IMR-90 (cell line): ENCODE measurements around the gene MAT1A. TPM values are rescaled to one million over a fixed set of nuclear protein-coding genes. Genes with fewer than 3 reads are reported as not detected.

Source experiments
- ATAC-seq: fragments of 200-7000 bp; cut with Tn5 transposase; 2 replicates; pipeline ENCODE4 v1.9.1; 2020; ENCODE audit warnings: low read depth, mild to moderate bottlenecking, moderate library complexity
- BruUV-seq: library from RNA; stranded (reverse); fragments of 400-500 nt; replicated peaks from 2 replicates; lab custom pipeline; 2021; lab: Mats Ljungman, UMichigan
- CTCF ChIA-PET: fragments of 300-600 bp; formaldehyde crosslinking; extraction: SDS; loops from one replicate; lab custom pipeline; 2021; ENCODE audit warnings: antibody characterized with exemption; lab: Yijun Ruan, JAX
- POLR2A ChIA-PET: fragments of 300-600 bp; sonication (Branson Sonifier 250); formaldehyde crosslinking; loops from one replicate; lab custom pipeline; 2022; ENCODE audit warnings: antibody characterized with exemption; ENCODE audit not compliant: unreplicated experiment; lab: Charles Lee
- DNase-seq: peaks from one replicate; pipeline ENCODE4 v3.0.0; 2013
- H2AFZ ChIP-seq: replicated peaks from 2 replicates; pipeline ENCODE3; 2013; ENCODE audit warnings: low read length, mild to moderate bottlenecking; ENCODE audit not compliant: poor library complexity
- H2AK5ac ChIP-seq: 2 replicates; pipeline ENCODE4 v1.6.1; 2013; ENCODE audit warnings: low read depth, low read length, inconsistent platforms
- H2AK9ac ChIP-seq: replicated peaks from 2 replicates; pipeline ENCODE3; 2013; ENCODE audit warnings: mild to moderate bottlenecking, low read depth, low read length, moderate library complexity; ENCODE audit not compliant: poor library complexity
- H2BK120ac ChIP-seq: 2 replicates; pipeline ENCODE4 v1.6.1; 2013; ENCODE audit warnings: low read depth, low read length, inconsistent platforms
- H2BK15ac ChIP-seq: 3 replicates; pipeline ENCODE4 v1.6.1; 2013; ENCODE audit warnings: low read depth, low read length, inconsistent platforms
- H2BK20ac ChIP-seq: 2 replicates; pipeline ENCODE4 v1.6.1; 2013; ENCODE audit warnings: low read depth, mild to moderate bottlenecking, inconsistent platforms, low read length, moderate library complexity
- H2BK5ac ChIP-seq: 2 replicates; pipeline ENCODE4 v1.6.1; 2013; ENCODE audit warnings: mild to moderate bottlenecking, low read depth, low read length, inconsistent platforms; ENCODE audit not compliant: poor library complexity, severe bottlenecking
- H3K14ac ChIP-seq: replicated peaks from 2 replicates; pipeline ENCODE4 v1.6.1; 2013; ENCODE audit warnings: low read depth, low read length, inconsistent platforms
- H3K18ac ChIP-seq: 2 replicates; pipeline ENCODE4 v1.6.1; 2013; ENCODE audit warnings: low read depth, low read length, control low read depth
- H3K23ac ChIP-seq: 2 replicates; pipeline ENCODE4 v1.6.1; 2013; ENCODE audit warnings: low read depth, low read length, inconsistent platforms
- H3K27ac ChIP-seq: 2 replicates; pipeline ENCODE4 v1.5.1; 2013; ENCODE audit warnings: mild to moderate bottlenecking, control low read depth, low read length; ENCODE audit not compliant: insufficient read depth
- H3K27me3 ChIP-seq: 2 replicates; pipeline ENCODE4 v1.6.1; 2013; ENCODE audit warnings: low read length; ENCODE audit not compliant: control insufficient read depth, insufficient read depth
- H3K36me3 ChIP-seq: 2 replicates; pipeline ENCODE4 v1.6.1; 2013; ENCODE audit warnings: low read length, mixed read lengths; ENCODE audit not compliant: control insufficient read depth, insufficient read depth
- H3K4ac ChIP-seq: 2 replicates; pipeline ENCODE4 v1.6.1; 2013; ENCODE audit warnings: low read depth, low read length, inconsistent platforms
- H3K4me1 ChIP-seq: 2 replicates; pipeline ENCODE4 v1.6.1; 2013; ENCODE audit warnings: low read length, mixed read lengths; ENCODE audit not compliant: control insufficient read depth, insufficient read depth
- H3K4me2 ChIP-seq: 2 replicates; pipeline ENCODE4 v1.6.1; 2013; ENCODE audit warnings: low read depth, mild to moderate bottlenecking, control low read depth, low read length, moderate library complexity
- H3K4me3 ChIP-seq: 2 replicates; pipeline ENCODE4 v1.5.1; 2013; ENCODE audit warnings: low read depth, mild to moderate bottlenecking, control low read depth, low read length, moderate library complexity; ENCODE audit not compliant: insufficient read depth
- H3K56ac ChIP-seq: 2 replicates; pipeline ENCODE4 v1.6.1; 2013; ENCODE audit warnings: low read length, inconsistent platforms; ENCODE audit not compliant: insufficient read depth; ENCODE audit errors: extremely low read depth
- H3K79me1 ChIP-seq, 2 experiments: 2 replicates each; pipeline ENCODE4 v1.6.1; 2013; ENCODE audit warnings: low read length in 2 of 2, inconsistent platforms in 1 of 2, low read depth in 1 of 2
- H3K9ac ChIP-seq: 2 replicates; pipeline ENCODE4 v1.6.1; 2013; ENCODE audit warnings: low read depth, low read length, control low read depth
- H3K9me1 ChIP-seq: 2 replicates; pipeline ENCODE4 v1.6.1; 2013; ENCODE audit warnings: low read length, inconsistent platforms; ENCODE audit not compliant: insufficient read depth
- H3K9me3 ChIP-seq: 2 replicates; pipeline ENCODE4 v1.6.1; 2013; ENCODE audit warnings: low read length; ENCODE audit not compliant: control insufficient read depth, insufficient read depth
- H4K20me1 ChIP-seq: 2 replicates; pipeline ENCODE4 v1.6.1; 2013; ENCODE audit warnings: low read length, inconsistent platforms; ENCODE audit not compliant: insufficient read depth
- H4K5ac ChIP-seq: 2 replicates; pipeline ENCODE4 v1.6.1; 2013; ENCODE audit warnings: mild to moderate bottlenecking, low read depth, low read length, control low read depth
- H4K8ac ChIP-seq, 2 experiments: 2 replicates each; pipeline ENCODE4 v1.6.1; 2013; ENCODE audit warnings: low read depth in 2 of 2, low read length in 2 of 2, control low read depth in 1 of 2, inconsistent platforms in 1 of 2
- H4K91ac ChIP-seq: 2 replicates; pipeline ENCODE4 v1.6.1; 2013; ENCODE audit warnings: low read depth, low read length, inconsistent platforms; ENCODE audit not compliant: insufficient read depth
- BHLHE40 ChIP-seq: fragments of 150-350 bp; IDR thresholded peaks from 2 replicates; pipeline ENCODE4 v1.6.1; 2016; ENCODE audit warnings: mild to moderate bottlenecking, low read depth, low read length
- CEBPB ChIP-seq: IDR thresholded peaks from 2 replicates; pipeline ENCODE4 v1.6.1; 2012; ENCODE audit warnings: low read depth, low read length, improper control_type of control experiment
- CHD1 ChIP-seq: IDR thresholded peaks from 2 replicates; pipeline ENCODE4 v1.6.1; 2012; ENCODE audit warnings: low read depth, low read length, improper control_type of control experiment
- CTCF ChIP-seq: conservative IDR thresholded peaks from 2 replicates; pipeline ENCODE4 v1.5.1; 2012; ENCODE audit warnings: mild to moderate bottlenecking, low read depth, low read length, improper control_type of control experiment
- ELK1 ChIP-seq: fragments of 150-350 bp; IDR thresholded peaks from 2 replicates; pipeline ENCODE4 v1.6.1; 2016; ENCODE audit warnings: low read depth, mild to moderate bottlenecking, low read length, moderate library complexity, borderline replicate concordance
- FOS ChIP-seq: fragments of 150-350 bp; IDR thresholded peaks from 2 replicates; pipeline ENCODE4 v1.6.1; 2016; ENCODE audit warnings: low read depth, low read length
- MAFK ChIP-seq: IDR thresholded peaks from 2 replicates; pipeline ENCODE4 v1.6.1; 2012; ENCODE audit warnings: low read depth, low read length, improper control_type of control experiment
- MAZ ChIP-seq: IDR thresholded peaks from 2 replicates; pipeline ENCODE4 v1.6.1; 2012; ENCODE audit warnings: low read depth, mild to moderate bottlenecking, low read length, improper control_type of control experiment, moderate library complexity, borderline replicate concordance
- MXI1 ChIP-seq: IDR thresholded peaks from 2 replicates; pipeline ENCODE4 v1.6.1; 2012; ENCODE audit warnings: low read depth, mild to moderate bottlenecking, low read length, moderate library complexity, borderline replicate concordance
- NFE2L2 ChIP-seq: fragments of 150-350 bp; IDR thresholded peaks from 2 replicates; pipeline ENCODE4 v1.6.1; 2016; ENCODE audit warnings: low read depth, mild to moderate bottlenecking, low read length
- POLR2A ChIP-seq: IDR thresholded peaks from 2 replicates; pipeline ENCODE4 v1.6.1; 2012; ENCODE audit warnings: mild to moderate bottlenecking, low read depth, low read length
- RAD21 ChIP-seq: IDR thresholded peaks from 2 replicates; pipeline ENCODE4 v1.6.1; 2012; ENCODE audit warnings: low read length, improper control_type of control experiment
- RCOR1 ChIP-seq: IDR thresholded peaks from 2 replicates; pipeline ENCODE4 v1.6.1; 2012; ENCODE audit warnings: mild to moderate bottlenecking, low read length, improper control_type of control experiment; ENCODE audit not compliant: insufficient replicate concordance
- RFX5 ChIP-seq: IDR thresholded peaks from 2 replicates; pipeline ENCODE4 v1.8.0; 2012; ENCODE audit warnings: low read depth, mild to moderate bottlenecking, low read length, moderate library complexity
- SMC3 ChIP-seq: fragments of 150-350 bp; IDR thresholded peaks from 2 replicates; pipeline ENCODE4 v1.6.1; 2016; ENCODE audit warnings: low read depth, mild to moderate bottlenecking, antibody characterized with exemption, low read length, moderate library complexity
- USF2 ChIP-seq: fragments of 150-350 bp; IDR thresholded peaks from 2 replicates; pipeline ENCODE4 v1.6.1; 2017; ENCODE audit warnings: mild to moderate bottlenecking, antibody characterized with exemption, low read length, low read depth
- WGBS, 2 experiments: methylation state at CpG; one replicate each; pipeline versions ENCODE4 v1.1.5 to v1.1.7; 2013; ENCODE audit warnings: missing lambda C conversion rate in 2 of 2; ENCODE audit not compliant: insufficient read length in 1 of 2; ENCODE audit errors: extremely low coverage in 2 of 2; 5-methylcytosine and 5-hydroxymethylcytosine counted together
- dilution Hi-C: fragments of 300-500 bp; cut with HindIII; formaldehyde crosslinking; loops from one replicate; pipeline ENCODE4 v1.14.3; 2018; ENCODE audit warnings: low sequenced_read_pairs; ENCODE audit not compliant: unreplicated experiment
- in situ Hi-C: fragments of 300-500 bp; cut with MboI; formaldehyde crosslinking; loops from 3 replicates; pipeline ENCODE4 v1.14.3; 2019; ENCODE audit warnings: low sequenced_read_pairs, inconsistent platforms, mixed read lengths
- intact Hi-C: fragments of 100-400 bp; cut with micrococcal nuclease; formaldehyde crosslinking; loops from 2 replicates; pipeline ENCODE4 v1.10.0; 2022
- polyA plus RNA-seq, 3 experiments: library from polyadenylated mRNA; depleted of rRNA; stranded (reverse); fragments of >200 nt; gene quantifications; 2 replicates each; pipeline ENCODE4 v1.2.3, GENCODE V29; 2012; ENCODE audit warnings: low replicate concordance in 1 of 3
- total RNA-seq: library from RNA; depleted of rRNA; stranded (reverse); fragments of >200 nt; gene quantifications from 2 replicates; pipeline ENCODE4 v1.2.3, GENCODE V29; 2012

MAT1A gene
- total and polyA plus RNA-seq, 2 of the 4 experiments (the other 2 are of a cell fraction), result not detected

GRCh38 chr10:80324086-80324485 is 34.6 kb upstream of the MAT1A start:
- intact Hi-C loops, result no loop called here
- Histone ChIP-seq H3K23ac (no peak overlapping the region), H3K27ac (no peak overlapping the region), H3K9me1 (no peaks in the 10 kb centered on the region), H2BK20ac (no peak overlapping the region), H3K4me2 (no peak overlapping the region), H3K4me3 (no peak overlapping the region), H3K56ac (no peak overlapping the region), H4K8ac (no peak overlapping the region), H3K4me1 (no peaks in the 10 kb centered on the region), H3K27me3 (no peaks in the 10 kb centered on the region), H3K9ac (no peak overlapping the region), H2AFZ (no peak overlapping the region), H3K79me1 (no peaks in the 10 kb centered on the region), H4K20me1 (no peaks in the 10 kb centered on the region), H3K14ac (no peak overlapping the region), H3K18ac (no peak overlapping the region), H2BK5ac (no peak overlapping the region), H4K5ac (no peak overlapping the region), H3K4ac (no peak overlapping the region), H2AK9ac (no peak overlapping the region), H4K91ac (no peak overlapping the region), H2AK5ac (no peak overlapping the region), H2BK15ac (no peak overlapping the region), H3K36me3 (no peaks in the 10 kb centered on the region), H3K9me3 (no peaks in the 10 kb centered on the region), H2BK120ac (no peak overlapping the region)
- ATAC-seq, result no peak
- ChIA-PET CTCF (no interaction called here), POLR2A (no interaction called here)
- WGBS, 2 experiments, result no CpG with 5 or more reads among the region's 1 CpG
- dilution Hi-C loops, result no loop called here
- in situ Hi-C loops, result no loop called here
- BruUV-seq, result no TSS peak
- DNase-seq, result peak; percentile 16
- TF ChIP-seq RCOR1, result no peak
- no peak for TF ChIP-seq NFE2L2
- no peak for TF ChIP-seq CEBPB
- no peak for TF ChIP-seq USF2
- no peak for TF ChIP-seq MXI1
- no peak for TF ChIP-seq CHD1
- no peak for TF ChIP-seq RFX5
- no peak for TF ChIP-seq MAFK
- no peak for TF ChIP-seq FOS
- no peak for TF ChIP-seq BHLHE40
- no peak for TF ChIP-seq CTCF
- TF ChIP-seq MAZ, result no peak
- no peak for TF ChIP-seq POLR2A
- TF ChIP-seq RAD21, result no peak
- no peak for TF ChIP-seq SMC3
- no peak for TF ChIP-seq ELK1
